HFF-Myc (cell line): ENCODE results near the gene ARFIP1.

Experiments
- DNase-seq: peaks from one replicate; pipeline ENCODE4 v3.0.0-alpha.2; 2011; ENCODE audit warnings: low read depth; ENCODE audit errors: extremely low read depth
- H3K4me3 ChIP-seq: replicated peaks from 2 replicates; pipeline ENCODE4 v1.5.1; 2011; ENCODE audit warnings: low read depth, mild to moderate bottlenecking, control low read depth, low read length
- CTCF ChIP-seq: IDR thresholded peaks from 2 replicates; pipeline ENCODE4 v1.5.1; 2012; ENCODE audit warnings: mild to moderate bottlenecking, low read depth, low read length, control low read depth; ENCODE audit errors: missing control alignments

Gene ARFIP1

GRCh38 chr4:152898606-152899005 is 118.9 kb downstream of the ARFIP1 start:
- TF ChIP-seq CTCF, result no peak
- DNase-seq, result no peak
- H3K4me3 ChIP-seq, result no peak overlapping the region

GRCh38 chr4:152900395-152900794 is 120.6 kb downstream of the ARFIP1 start:
- no peak for TF ChIP-seq CTCF
- no peak overlapping the region for H3K4me3 ChIP-seq
- DNase-seq, result no peak

GRCh38 chr4:152901205-152901604 is 121.5 kb downstream of the ARFIP1 start:
- no peak for TF ChIP-seq CTCF
- H3K4me3 ChIP-seq, result no peak overlapping the region
- DNase-seq, result no peak

GRCh38 chr4:152903658-152904057 is 123.9 kb downstream of the ARFIP1 start:
- H3K4me3 ChIP-seq, result no peak overlapping the region
- TF ChIP-seq CTCF, result no peak
- no peak for DNase-seq

GRCh38 chr4:152909901-152910300 is 130.1 kb downstream of the ARFIP1 start:
- H3K4me3 ChIP-seq, result no peak overlapping the region
- no peak for DNase-seq
- TF ChIP-seq CTCF, result no peak

GRCh38 chr4:152910521-152910920 is 130.8 kb downstream of the ARFIP1 start:
- no peak for DNase-seq
- no peak overlapping the region for H3K4me3 ChIP-seq
- no peak for TF ChIP-seq CTCF

GRCh38 chr4:152917543-152918395 is 138.0 kb downstream of the ARFIP1 start:
- no peak for DNase-seq
- TF ChIP-seq CTCF, result no peak
- no peak overlapping the region for H3K4me3 ChIP-seq
